K562 (cell line): ENCODE results near the gene ADORA3. TPM values are rescaled to one million over a fixed set of nuclear protein-coding genes. Genes with fewer than 3 reads are reported as not detected.
A peak's percentile ranks its signal among the peaks of the same experiment; 100 is the strongest.

Experiments
- BRD9 ChIP-seq: fragments of 450-650 bp; IDR thresholded peaks from 2 replicates; pipeline ENCODE4 v1.6.1; 2018; ENCODE audit warnings: low read depth; ENCODE audit not compliant: partially characterized antibody
- ETV6 ChIP-seq, 3 experiments: fragments of 150-350 bp in 1 of 3; sonication (generic) in 1 of 3; formaldehyde crosslinking in 1 of 3; IDR thresholded peaks; 2 replicates each; pipeline versions ENCODE4 v1.6.1 to v1.8.0; 2014 to 2022; ENCODE audit warnings: borderline replicate concordance in 2 of 3, low read depth in 2 of 3, antibody characterized with exemption in 1 of 3, low read length in 1 of 3, mild to moderate bottlenecking in 1 of 3, missing genetic modification reagents in 1 of 3
- FIP1L1 ChIP-seq: fragments of 200-400 bp; formaldehyde crosslinking; IDR thresholded peaks from 2 replicates; pipeline ENCODE4 v1.6.1; 2018; ENCODE audit warnings: mild to moderate bottlenecking, low read depth, low read length; ENCODE audit not compliant: poor library complexity, severe bottlenecking
- IFI16 ChIP-seq: fragments of 250-450 bp; sonication (Bioruptor Pico); IDR thresholded peaks from 2 replicates; pipeline ENCODE4 v2.1.2; 2022; ENCODE audit warnings: mild to moderate bottlenecking, inconsistent platforms
- NFYB ChIP-seq: IDR thresholded peaks from 2 replicates; pipeline ENCODE4 v1.6.1; 2011; ENCODE audit warnings: mild to moderate bottlenecking, moderate library complexity; ENCODE audit not compliant: insufficient read length; ENCODE audit errors: extremely low read depth
- NUFIP1 ChIP-seq: fragments of 450-650 bp; IDR thresholded peaks from 2 replicates; pipeline ENCODE4 v1.6.1; 2018; ENCODE audit not compliant: partially characterized antibody
- SRSF7 ChIP-seq: fragments of 200-400 bp; formaldehyde crosslinking; optimal IDR thresholded peaks from 2 replicates; pipeline ENCODE3; 2017; ENCODE audit warnings: mild to moderate bottlenecking, low read depth, low read length
- TAF1 ChIP-seq: IDR thresholded peaks from 2 replicates; pipeline ENCODE4 v1.6.1; 2011; ENCODE audit warnings: mild to moderate bottlenecking, low read length, moderate library complexity; ENCODE audit not compliant: insufficient read depth, control insufficient read depth, severe bottlenecking; ENCODE audit errors: extremely low read depth
- TAF15 ChIP-seq: fragments of 200-400 bp; formaldehyde crosslinking; IDR thresholded peaks from 2 replicates; pipeline ENCODE4 v1.6.1; 2017; ENCODE audit warnings: mild to moderate bottlenecking, low read depth, low read length, moderate library complexity
- TSC22D4 ChIP-seq: fragments of 450-650 bp; IDR thresholded peaks from 2 replicates; pipeline ENCODE4 v1.6.1; 2016; ENCODE audit warnings: missing genetic modification characterization, missing biosample characterization, control low read depth
- YY1 ChIP-seq, 3 experiments: IDR thresholded peaks; 2 replicates each; pipeline ENCODE4 v1.6.1; 2011; ENCODE audit warnings: low read length in 2 of 3, mild to moderate bottlenecking in 2 of 3, moderate library complexity in 2 of 3, borderline replicate concordance in 1 of 3, control low read depth in 1 of 3, low read depth in 1 of 3; ENCODE audit not compliant: insufficient read depth in 3 of 3, insufficient replicate concordance in 2 of 3, control insufficient read depth in 1 of 3, insufficient read length in 1 of 3; ENCODE audit errors: extremely low read depth in 1 of 3
- ZNF197 ChIP-seq: fragments of 200-800 bp; sonication (Bioruptor generic); IDR thresholded peaks from 2 replicates; pipeline ENCODE4 v1.6.1; 2016; ENCODE audit warnings: low read depth, missing genetic modification characterization, missing compliant biosample characterization
- ZNF764 ChIP-seq: fragments of 250-450 bp; sonication (Bioruptor Pico); IDR thresholded peaks from 2 replicates; pipeline ENCODE4 v1.4.0; 2020; ENCODE audit warnings: low read depth, mild to moderate bottlenecking, moderate library complexity
- ZSCAN32 ChIP-seq: fragments of 450-650 bp; formaldehyde crosslinking; IDR thresholded peaks from 2 replicates; pipeline ENCODE4 v1.4.0; 2020; ENCODE audit warnings: mild to moderate bottlenecking, moderate library complexity
- polyA plus RNA-seq, 8 experiments: library from polyadenylated mRNA; depleted of rRNA in 4 of 8; stranded (reverse) in 5 of 8; unstranded in 3 of 8; fragments of >200 nt; fragmentation: Nextera tagmentation in 2 of 8; fragmentation: Illumina TruSeq in 1 of 8; extraction: Ambion mirVana in 2 of 8; extraction: Trizol in 1 of 8; gene quantifications; 2 replicates each; pipeline versions ENCODE4 v1.2.1 to v1.2.3, GENCODE V29; 2011 to 2014; ENCODE audit warnings: inconsistent platforms in 1 of 8, missing spikeins in 1 of 8
- total RNA-seq, 7 experiments: library from RNA; depleted of rRNA in 6 of 7; stranded (reverse); fragments of >200 nt in 6 of 7; fragmentation: Illumina TruSeq in 2 of 7; extraction: Trizol in 2 of 7; gene quantifications; 2 replicates each; pipeline versions ENCODE4 v1.2.1 to v1.2.3, GENCODE V29; 2011 to 2021; ENCODE audit warnings: low replicate concordance in 1 of 7
- TF ChIP-seq, protein P1 (sequence below), 2 experiments: IDR thresholded peaks in 1 of 2; conservative IDR thresholded peaks in 1 of 2; 2 replicates each; pipeline ENCODE4 v1.6.1; 2016; ENCODE audit warnings: low read depth in 2 of 2, mild to moderate bottlenecking in 1 of 2, missing compliant biosample characterization in 1 of 2, missing genetic modification characterization in 1 of 2, moderate library complexity in 1 of 2
- TF ChIP-seq, protein P2 (sequence below): sonication (generic); formaldehyde crosslinking; IDR thresholded peaks from 2 replicates; pipeline ENCODE4 v1.8.1; 2022; ENCODE audit warnings: missing genetic modification reagents
- TF ChIP-seq, protein P3 (sequence below): fragments of 200-800 bp; sonication (Bioruptor generic); IDR thresholded peaks from 2 replicates; pipeline ENCODE4 v1.6.1; 2017; ENCODE audit warnings: missing genetic modification characterization, missing compliant biosample characterization
- TF ChIP-seq, protein P4 (sequence below): sonication (generic); formaldehyde crosslinking; IDR thresholded peaks from 2 replicates; pipeline ENCODE4 v1.9.0; 2022; ENCODE audit warnings: mild to moderate bottlenecking, missing genetic modification reagents

The ADORA3 gene
- total and polyA plus RNA-seq, 9 of the 15 experiments (the other 6 are each of a cell fraction or from before 2014, with no cell fraction given) = 0.09 to 0.35 (median 0.16) TPM; not detected in 3

DNA sequence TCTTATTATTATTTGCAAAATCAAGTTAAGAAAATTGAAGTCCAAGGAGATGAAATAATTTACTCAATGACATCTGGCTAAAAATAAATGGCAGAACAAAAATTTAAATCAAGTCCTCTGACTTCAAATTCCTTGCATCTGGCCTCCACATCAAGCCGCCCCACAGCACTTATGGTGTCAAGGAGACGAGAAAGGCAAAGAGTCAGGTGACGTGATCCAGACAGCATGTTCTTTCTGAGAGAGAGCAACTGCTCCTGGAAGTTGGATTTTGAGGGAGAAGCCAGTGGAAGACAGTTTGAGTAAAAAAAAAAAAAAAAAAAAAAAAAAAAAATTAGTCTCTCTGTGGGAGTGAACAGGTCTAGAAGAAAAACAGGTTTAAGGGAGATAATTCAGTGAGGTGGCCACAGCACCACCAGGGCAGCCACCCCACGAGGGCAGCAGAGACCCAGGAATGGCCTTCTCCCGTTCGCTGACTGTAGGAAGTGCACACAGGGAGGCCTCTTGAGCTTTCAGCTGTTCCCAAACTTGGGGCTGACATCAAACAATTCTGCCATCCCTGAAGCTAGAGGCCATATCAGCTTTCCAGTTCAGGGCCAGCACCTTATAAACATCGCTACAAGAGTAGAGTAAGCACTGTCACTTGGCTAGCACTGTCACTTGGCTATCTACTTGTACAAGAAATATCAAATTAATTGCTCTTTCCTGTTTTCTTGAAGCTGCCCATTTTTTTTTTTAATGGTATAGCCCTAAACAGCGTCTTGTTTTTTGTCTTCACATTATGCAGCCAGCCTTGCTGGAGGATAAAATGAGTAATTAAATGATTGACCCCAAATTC is 21.8 kb downstream of the ADORA3 start (continued):
- peak in 1 of 3 experiments; percentile 21 for TF ChIP-seq YY1 (IDR thresholded peaks at IDR 0.05; ENCODE audit: borderline replicate concordance in 1 of 3, control insufficient read depth in 1 of 3, extremely low read depth in 1 of 3, insufficient read depth in 3 of 3, insufficient read length in 1 of 3, insufficient replicate concordance in 2 of 3, low read depth in 1 of 3, low read length in 2 of 3)
- no peak for TF ChIP-seq TSC22D4 (tag)
- no peak for TF ChIP-seq FIP1L1
- TF ChIP-seq, protein P1, sequence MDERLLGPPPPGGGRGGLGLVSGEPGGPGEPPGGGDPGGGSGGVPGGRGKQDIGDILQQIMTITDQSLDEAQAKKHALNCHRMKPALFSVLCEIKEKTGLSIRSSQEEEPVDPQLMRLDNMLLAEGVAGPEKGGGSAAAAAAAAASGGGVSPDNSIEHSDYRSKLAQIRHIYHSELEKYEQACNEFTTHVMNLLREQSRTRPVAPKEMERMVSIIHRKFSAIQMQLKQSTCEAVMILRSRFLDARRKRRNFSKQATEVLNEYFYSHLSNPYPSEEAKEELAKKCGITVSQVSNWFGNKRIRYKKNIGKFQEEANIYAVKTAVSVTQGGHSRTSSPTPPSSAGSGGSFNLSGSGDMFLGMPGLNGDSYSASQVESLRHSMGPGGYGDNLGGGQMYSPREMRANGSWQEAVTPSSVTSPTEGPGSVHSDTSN (CRISPR knock-in tag; IDR thresholded peaks at IDR 0.05; ENCODE audit: low read depth) = no peak
- TF ChIP-seq, protein P1 (tag; conservative IDR thresholded peaks at IDR 0.05; ENCODE audit: low read depth) = no peak
- TF ChIP-seq, protein P2, sequence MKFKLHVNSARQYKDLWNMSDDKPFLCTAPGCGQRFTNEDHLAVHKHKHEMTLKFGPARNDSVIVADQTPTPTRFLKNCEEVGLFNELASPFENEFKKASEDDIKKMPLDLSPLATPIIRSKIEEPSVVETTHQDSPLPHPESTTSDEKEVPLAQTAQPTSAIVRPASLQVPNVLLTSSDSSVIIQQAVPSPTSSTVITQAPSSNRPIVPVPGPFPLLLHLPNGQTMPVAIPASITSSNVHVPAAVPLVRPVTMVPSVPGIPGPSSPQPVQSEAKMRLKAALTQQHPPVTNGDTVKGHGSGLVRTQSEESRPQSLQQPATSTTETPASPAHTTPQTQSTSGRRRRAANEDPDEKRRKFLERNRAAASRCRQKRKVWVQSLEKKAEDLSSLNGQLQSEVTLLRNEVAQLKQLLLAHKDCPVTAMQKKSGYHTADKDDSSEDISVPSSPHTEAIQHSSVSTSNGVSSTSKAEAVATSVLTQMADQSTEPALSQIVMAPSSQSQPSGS (CRISPR knock-in tag) = no peak
- TF ChIP-seq SRSF7 = no peak
- TF ChIP-seq BRD9 = no peak
- no peak for TF ChIP-seq TAF1
- TF ChIP-seq NFYB = no peak
- TF ChIP-seq NUFIP1 = no peak
- TF ChIP-seq ZSCAN32 (CRISPR knock-in tag) = no peak
- TF ChIP-seq IFI16 (CRISPR knock-in tag) = no peak
- no peak for TF ChIP-seq ZNF764 (CRISPR knock-in tag)
- TF ChIP-seq, protein P3, sequence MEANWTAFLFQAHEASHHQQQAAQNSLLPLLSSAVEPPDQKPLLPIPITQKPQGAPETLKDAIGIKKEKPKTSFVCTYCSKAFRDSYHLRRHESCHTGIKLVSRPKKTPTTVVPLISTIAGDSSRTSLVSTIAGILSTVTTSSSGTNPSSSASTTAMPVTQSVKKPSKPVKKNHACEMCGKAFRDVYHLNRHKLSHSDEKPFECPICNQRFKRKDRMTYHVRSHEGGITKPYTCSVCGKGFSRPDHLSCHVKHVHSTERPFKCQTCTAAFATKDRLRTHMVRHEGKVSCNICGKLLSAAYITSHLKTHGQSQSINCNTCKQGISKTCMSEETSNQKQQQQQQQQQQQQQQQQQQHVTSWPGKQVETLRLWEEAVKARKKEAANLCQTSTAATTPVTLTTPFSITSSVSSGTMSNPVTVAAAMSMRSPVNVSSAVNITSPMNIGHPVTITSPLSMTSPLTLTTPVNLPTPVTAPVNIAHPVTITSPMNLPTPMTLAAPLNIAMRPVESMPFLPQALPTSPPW (CRISPR knock-in tag) = peak; percentile 24; the same call in 1 of the 2 replicates
- no peak for TF ChIP-seq ZNF197 (CRISPR knock-in tag)
- TF ChIP-seq TAF15 = no peak
- no peak for TF ChIP-seq ETV6 (IDR thresholded peaks at IDR 0.05; ENCODE audit: borderline replicate concordance in 1 of 2, low read depth in 2 of 2, low read length in 1 of 2)
- TF ChIP-seq ETV6 (CRISPR knock-in tag; IDR thresholded peaks at IDR 0.05; ENCODE audit: borderline replicate concordance) = no peak
- TF ChIP-seq, protein P4, sequence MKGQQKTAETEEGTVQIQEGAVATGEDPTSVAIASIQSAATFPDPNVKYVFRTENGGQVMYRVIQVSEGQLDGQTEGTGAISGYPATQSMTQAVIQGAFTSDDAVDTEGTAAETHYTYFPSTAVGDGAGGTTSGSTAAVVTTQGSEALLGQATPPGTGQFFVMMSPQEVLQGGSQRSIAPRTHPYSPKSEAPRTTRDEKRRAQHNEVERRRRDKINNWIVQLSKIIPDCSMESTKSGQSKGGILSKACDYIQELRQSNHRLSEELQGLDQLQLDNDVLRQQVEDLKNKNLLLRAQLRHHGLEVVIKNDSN (CRISPR knock-in tag) = no peak
